ENCODE data around the gene CCDC174.

Gene CCDC174

GRCh38 chr3:14625443-14625842 lies 26.1 kb upstream of the CCDC174 start:
- no peak for DNase-seq

DNA sequence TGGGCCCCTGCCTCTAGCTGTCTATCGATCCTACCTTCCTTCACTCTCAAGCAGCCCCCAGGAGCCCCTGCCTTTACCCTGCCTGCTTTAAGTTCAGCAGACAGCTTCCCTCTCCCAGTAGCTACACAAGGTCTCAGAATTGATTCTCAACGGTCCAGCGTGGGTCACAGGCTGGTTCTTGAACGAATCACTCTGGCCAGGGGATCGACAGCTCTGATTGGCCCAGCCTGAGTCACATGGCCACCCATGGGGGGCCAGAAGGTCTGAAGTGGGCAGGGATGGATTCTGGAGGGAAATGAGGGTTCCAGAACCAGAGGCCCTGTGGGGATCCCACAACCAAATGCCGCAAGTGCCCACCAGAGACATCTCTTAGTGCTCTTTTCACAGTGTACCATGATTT lies 23.7 kb upstream of the CCDC174 start:
- no peak for DNase-seq

GRCh38 chr3:14628406-14628805 lies 23.2 kb upstream of the CCDC174 start:
- no peak for DNase-seq

DNA sequence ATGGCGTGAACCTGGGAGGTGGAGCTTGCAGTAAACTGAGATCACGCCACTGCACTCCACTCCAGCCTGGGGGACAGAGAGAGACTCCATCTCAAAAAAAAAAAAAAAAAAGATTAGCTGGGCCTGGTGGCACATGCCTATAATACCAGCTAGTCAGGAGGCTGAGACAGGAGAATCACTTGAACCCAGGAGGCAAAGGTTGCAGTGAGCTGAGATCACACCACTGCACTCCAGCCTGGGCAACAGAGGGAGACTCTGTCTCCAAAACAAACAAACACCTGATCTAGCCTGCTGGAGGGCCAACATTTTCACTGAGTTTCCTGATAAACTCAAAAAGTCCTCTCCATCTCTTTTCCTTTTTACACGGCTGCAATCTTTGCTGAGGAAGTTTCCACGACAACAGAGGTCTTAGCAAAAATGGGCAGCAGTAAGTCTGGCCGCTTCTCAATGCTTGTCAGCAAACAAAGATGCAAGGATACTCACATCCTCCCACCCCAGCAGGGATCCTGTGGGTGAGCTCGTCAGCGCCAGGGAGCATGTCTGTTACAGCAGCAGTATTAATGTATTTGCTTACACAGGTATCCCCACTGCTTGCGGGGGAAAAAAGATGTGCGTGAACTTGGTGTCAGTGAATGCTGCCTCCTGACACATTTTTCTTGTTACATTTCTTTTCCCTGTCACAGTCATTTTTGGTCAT lies 21.0 kb upstream of the CCDC174 start:
- no peak for DNase-seq

DNA sequence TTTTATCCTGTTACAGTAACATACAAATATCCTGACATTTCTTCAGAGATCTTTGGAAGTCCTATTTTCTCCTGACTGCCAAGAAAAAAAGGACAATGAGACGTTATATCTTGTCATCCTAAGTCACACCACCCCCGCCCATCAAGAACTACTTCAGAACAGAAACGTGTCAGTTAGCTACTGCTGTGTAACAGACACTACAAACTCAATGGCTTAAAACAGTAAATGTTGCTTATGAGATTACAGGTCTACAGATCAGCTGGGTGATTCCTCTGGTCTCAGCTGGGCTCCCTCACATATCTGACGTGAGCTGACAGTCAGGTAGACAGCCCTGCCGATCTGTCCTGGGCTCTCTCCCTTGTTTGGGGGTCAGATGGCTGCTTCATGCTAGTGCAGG lies 20.5 kb upstream of the CCDC174 start:
- DNase-seq, result no peak

DNA sequence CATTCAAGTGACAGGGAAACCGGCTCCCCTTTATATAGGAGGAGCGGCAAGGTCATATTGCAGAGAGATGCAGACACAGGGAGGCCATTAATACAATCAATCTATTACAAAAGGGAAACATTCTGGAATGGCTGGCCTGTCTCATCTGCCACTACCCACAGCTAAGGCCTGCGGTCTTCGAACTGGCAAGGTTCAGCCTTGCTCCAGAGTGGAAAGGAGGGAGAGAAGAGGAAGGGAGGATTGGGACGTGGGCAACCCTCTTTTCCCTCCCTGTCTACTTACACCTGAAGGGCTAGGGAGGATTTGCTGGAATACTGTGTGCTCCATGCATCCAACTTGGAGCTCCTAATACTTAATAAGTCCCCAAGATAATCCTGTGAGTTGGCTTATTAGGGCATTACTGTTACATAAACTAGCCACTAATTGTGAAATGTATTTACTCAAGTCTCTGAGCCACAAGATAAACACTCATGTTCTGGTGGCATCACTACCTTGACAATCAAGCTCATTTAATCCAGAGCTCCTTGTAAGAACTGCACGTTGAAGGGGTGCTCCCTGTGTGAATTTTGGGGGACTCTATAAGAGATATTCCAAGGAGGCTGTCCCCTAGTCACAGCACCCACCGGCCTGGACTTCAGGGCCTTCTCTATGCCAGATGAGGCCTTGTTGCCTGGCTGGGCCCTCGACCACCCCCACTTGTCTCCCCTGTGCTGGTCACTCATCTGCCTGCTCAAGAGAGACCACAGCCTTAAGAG lies 19.7 kb upstream of the CCDC174 start:
- DNase-seq, result no peak

DNA sequence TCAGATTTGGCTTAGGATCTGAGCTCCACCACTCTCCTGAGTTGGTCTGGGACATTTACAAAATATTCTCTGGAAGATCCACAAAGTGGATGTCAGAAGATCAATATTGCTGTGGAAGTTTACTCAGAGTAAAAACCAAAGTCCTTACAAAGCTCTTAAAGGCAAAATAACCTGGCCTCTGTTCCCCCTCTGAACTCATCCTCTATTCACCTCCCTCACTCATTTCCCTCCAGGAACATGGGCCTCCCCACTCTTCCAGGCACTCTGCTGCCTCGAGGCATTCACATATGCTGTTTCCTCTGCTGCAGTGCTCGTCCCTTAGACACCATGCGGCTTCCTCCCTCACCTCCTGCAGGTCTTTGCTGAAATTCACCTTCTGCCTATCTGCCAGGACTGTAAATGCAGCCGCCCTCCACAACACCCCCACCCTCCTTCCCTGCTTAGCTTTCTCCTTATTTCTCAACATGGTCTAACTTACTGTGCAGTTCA lies 19.1 kb upstream of the CCDC174 start:
- no peak for DNase-seq

GRCh38 chr3:14633417-14633816 lies 18.1 kb upstream of the CCDC174 start:
- no peak for DNase-seq

- DNase-seq, result peak; percentile 22
These were observed 17.6 kb upstream of the CCDC174 start for GRCh38 chr3:14633819-14634424.

- peak; percentile 41 for DNase-seq
These were observed 16.7 kb upstream of the CCDC174 start for GRCh38 chr3:14634763-14635400.

DNA sequence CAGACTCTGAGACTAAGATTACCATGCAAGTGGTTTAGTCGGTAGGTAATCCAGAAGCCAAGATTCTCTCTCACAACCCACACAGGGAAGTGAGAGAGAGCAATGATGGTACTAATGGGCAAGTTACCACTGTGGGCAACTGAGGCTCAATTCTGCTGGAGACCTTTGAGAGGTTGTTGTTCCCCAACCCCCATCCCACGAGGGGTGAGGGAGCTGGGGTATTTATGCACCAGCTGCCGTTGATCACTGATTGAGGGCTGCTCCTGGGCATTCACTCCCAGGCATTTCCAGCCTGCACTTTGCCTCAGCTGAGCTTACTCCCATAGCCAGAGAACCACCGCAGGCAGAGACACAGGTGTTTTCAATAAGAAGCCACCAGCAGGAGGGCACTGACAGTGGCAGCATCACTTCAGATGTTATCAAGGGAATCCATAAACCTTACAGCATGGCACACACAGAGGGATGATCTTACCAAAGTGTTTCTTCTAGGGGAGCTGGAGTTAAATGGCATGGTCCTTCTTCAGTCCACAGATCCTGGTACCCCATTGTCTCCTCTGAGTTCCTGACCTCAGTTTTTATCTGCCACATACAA lies 15.0 kb upstream of the CCDC174 start:
- no peak for DNase-seq

GRCh38 chr3:14640157-14640562 lies 11.4 kb upstream of the CCDC174 start:
- no peak for DNase-seq

- DNase-seq, result no peak
These were observed 10.8 kb upstream of the CCDC174 start for GRCh38 chr3:14640734-14641133.

- no peak for DNase-seq
These were observed 10.2 kb upstream of the CCDC174 start for GRCh38 chr3:14641346-14641745.

DNA sequence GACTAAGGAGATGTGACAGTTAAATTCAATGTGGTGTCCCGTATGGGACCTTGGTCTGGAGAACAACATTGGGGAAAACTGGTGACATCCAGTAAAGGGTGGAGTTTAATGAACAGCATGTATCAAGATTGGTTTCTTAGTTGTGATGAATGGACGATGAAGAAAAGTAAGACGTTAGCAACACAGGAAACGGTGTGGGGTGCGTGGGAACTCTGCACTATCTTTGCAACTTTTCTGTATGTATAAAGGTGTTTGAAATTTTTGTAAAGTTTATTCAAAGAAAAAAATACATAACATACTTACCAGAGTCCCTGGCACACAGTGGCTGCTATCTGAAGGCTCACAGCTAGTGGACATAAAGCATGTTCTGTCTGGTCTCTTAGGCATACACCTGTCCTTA lies 6.1 kb upstream of the CCDC174 start:
- DNase-seq, result no peak

GRCh38 chr3:14646131-14646573 lies 5.4 kb upstream of the CCDC174 start:
- no peak for DNase-seq

DNA sequence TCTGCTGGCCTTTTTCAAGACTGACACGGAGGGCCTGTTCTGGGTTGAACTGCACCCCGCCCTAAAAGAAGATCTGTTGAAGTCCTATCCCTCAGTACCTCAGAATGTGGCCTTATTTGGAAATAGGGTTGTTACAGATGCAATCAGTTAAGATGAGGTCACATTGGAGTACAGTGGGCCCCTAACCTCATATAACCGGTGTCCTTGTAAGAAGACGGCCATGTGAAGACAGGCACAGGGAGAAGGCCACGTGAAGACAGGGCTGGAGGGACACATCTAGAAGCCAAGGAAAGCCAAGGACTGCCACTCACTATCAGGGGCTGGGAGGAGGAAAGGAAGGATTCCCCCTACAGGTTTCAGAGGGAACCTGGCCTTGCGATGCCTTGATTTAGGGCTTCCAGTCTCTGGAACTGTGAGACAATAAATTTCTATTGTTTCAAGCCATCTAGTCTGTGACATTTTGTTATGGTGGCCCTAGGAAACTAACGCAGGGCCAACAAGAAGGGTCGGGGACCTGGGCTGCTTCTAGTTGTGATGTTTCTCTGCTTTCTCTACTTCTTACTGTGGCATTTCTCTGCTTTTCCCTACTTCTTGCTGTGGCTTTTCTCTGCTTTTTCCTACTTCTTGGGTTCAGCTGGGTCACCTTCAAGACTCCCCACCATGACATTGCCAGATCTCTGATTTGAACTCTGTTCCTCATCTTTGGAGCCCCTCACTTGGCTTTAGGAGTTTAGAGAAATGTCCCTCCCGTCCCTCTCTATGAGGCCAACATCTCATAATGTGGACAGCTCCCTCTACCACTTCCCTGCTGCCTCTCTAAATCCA lies 4.8 kb upstream of the CCDC174 start:
- DNase-seq, result no peak

DNA sequence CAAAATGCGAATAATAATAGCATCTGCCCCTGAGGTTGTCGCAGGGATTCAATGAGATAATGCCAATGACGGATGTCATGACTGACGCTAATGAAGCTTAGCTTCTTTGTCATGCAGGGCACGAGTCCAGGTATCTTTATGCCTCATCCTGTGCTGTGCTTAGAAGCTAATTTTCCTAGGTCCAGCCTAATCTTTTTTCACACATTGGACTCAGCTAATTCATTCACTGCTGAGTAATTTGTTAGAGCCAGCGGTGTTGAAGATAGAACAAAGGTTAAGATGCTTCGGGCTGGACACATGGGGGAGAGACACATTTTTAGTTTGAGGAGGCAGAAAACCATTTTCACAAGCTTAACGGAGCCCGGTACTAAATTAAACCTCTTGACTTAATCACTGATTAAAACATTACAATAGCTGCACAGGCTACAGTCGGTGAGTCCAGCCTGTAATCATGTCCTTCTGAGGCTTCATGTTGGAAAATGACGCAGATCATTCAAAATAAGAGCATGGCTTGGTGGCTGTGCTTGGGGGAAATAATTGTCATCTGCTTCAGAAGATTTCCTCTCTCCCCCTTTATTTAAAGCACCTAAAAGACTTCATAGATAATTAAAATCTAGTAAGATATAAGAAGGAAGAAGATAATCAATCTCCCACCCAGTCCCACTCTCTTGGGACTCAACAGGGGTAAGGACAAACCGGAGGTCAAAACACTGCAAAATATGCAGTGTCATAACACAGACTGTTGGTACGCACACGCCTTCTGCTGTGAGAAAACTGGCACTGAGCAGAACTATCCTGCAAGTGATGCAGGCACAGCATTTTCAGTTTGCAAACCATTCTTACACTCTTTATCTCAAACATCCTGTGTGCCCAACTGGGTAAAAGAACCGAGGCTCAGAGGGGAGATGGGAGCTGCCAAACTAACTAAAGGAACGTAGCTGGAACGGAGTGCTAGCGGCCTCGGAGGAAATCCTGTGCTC lies 3.3 kb upstream of the CCDC174 start:
- DNase-seq, result no peak

GRCh38 chr3:14649466-14649865 lies 2.1 kb upstream of the CCDC174 start:
- DNase-seq, result no peak

- no peak for DNase-seq
These were observed 1.4 kb upstream of the CCDC174 start for GRCh38 chr3:14650193-14650592.

All from fibroblast of skin of abdomen (primary cell).